ENCODE results near the gene CDC23. TPM values are rescaled to one million over a fixed set of nuclear protein-coding genes. Genes with fewer than 3 reads are reported as not detected.

CDC23 gene
- total RNA-seq, 1 experiment from 2014 or later = 41.3 TPM

DNA sequence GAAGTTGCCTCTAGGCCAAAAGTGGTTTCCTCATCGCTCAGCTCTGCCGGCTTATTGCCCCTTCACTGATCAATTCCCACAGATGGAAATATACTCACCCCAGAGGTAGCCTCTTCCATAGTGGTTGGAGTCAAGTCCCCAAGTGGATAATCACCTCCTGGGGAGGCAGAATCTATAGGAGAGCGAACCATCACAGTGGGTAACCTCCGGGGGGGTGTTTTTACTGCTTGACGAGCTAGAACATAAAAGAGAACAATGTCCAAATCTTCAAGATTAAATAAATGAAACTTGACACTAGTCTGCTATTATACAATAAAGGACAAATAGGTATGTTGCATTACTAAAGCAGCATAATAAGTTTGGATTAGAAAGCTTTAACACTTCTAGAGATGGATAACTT lies 44.0 kb downstream of the CDC23 start:
- no peak overlapping the region for H3K9ac ChIP-seq (ENCODE audit: extremely low read depth, insufficient read length, low read length)

More for the DNA sequence above, 44.0 kb downstream of the CDC23 start:
- H3K56ac ChIP-seq (ENCODE audit: insufficient read length, low read depth, low read length) = no peak overlapping the region
- Mint-ChIP-seq H3K36me3 (ENCODE audit: insufficient read depth in 1 of 3, low read depth in 3 of 3) (peaks cover 50 to 96% (median 92%) of the 10 kb centered on the region in 3 experiments; a peak in 6 of 7 replicates), H3K4me1 (no peaks in the 10 kb centered on the region), H3K4me3 (no peak overlapping the region), H3K27me3 (ENCODE audit: low read depth) (no peaks in the 10 kb centered on the region), H3K9me3 (no peaks in the 10 kb centered on the region), H3K27ac (no peak overlapping the region)
- no peak overlapping the region for H4K5ac ChIP-seq (ENCODE audit: insufficient read length, low read depth, low read length)
- H3T11ph ChIP-seq (ENCODE audit: low read length) = no peak overlapping the region
- H3K27ac ChIP-seq (ENCODE audit: insufficient read length, low read depth, low read length) = no peak overlapping the region
- H2BK12ac ChIP-seq (ENCODE audit: insufficient read length, low read depth, low read length) = no peak overlapping the region
- H4K8ac ChIP-seq (replicated peaks; ENCODE audit: insufficient read length, low read depth, low read length) = no peak overlapping the region
- H3K4me1 ChIP-seq (ENCODE audit: insufficient read depth, low read length) = no peaks in the 10 kb centered on the region
- no peak overlapping the region for H2BK5ac ChIP-seq (ENCODE audit: insufficient read length, low read length)
- H3K79me2 ChIP-seq (ENCODE audit: insufficient read depth, low read length) = no peaks in the 10 kb centered on the region
- WGBS (ENCODE audit: extremely low coverage, insufficient read length, low lambda C conversion rate) = no CpG with 5 or more reads among the region's 5 CpGs
- no peak overlapping the region for H3K18ac ChIP-seq (ENCODE audit: insufficient read length, low read depth, low read length)
- no peaks in the 10 kb centered on the region for H4K20me1 ChIP-seq (ENCODE audit: control insufficient read depth, insufficient read depth, insufficient read length)
- no peak overlapping the region for H3K4ac ChIP-seq (ENCODE audit: low read depth, low read length)
- no peaks in the 10 kb centered on the region for H3K79me1 ChIP-seq (ENCODE audit: insufficient read depth, low read depth, low read length, poor library complexity, severe bottlenecking)
- H3K27me3 ChIP-seq (ENCODE audit: insufficient read depth, low read length) = no peaks in the 10 kb centered on the region
- no peak overlapping the region for H2AK5ac ChIP-seq (ENCODE audit: insufficient read length, low read length)
- no peak overlapping the region for H2AFZ ChIP-seq (ENCODE audit: low read length)
- H2BK15ac ChIP-seq (ENCODE audit: low read depth, low read length) = no peak overlapping the region
- DNase-seq = no peak
- no peaks in the 10 kb centered on the region for H3K9me3 ChIP-seq (ENCODE audit: control insufficient read depth, low read depth, low read length)
- H3K4me2 ChIP-seq (ENCODE audit: insufficient read depth, insufficient read length, low read length) = no peak overlapping the region
- H4K91ac ChIP-seq (ENCODE audit: insufficient read length, low read depth, low read length) = no peak overlapping the region
- TF ChIP-seq, protein P1, sequence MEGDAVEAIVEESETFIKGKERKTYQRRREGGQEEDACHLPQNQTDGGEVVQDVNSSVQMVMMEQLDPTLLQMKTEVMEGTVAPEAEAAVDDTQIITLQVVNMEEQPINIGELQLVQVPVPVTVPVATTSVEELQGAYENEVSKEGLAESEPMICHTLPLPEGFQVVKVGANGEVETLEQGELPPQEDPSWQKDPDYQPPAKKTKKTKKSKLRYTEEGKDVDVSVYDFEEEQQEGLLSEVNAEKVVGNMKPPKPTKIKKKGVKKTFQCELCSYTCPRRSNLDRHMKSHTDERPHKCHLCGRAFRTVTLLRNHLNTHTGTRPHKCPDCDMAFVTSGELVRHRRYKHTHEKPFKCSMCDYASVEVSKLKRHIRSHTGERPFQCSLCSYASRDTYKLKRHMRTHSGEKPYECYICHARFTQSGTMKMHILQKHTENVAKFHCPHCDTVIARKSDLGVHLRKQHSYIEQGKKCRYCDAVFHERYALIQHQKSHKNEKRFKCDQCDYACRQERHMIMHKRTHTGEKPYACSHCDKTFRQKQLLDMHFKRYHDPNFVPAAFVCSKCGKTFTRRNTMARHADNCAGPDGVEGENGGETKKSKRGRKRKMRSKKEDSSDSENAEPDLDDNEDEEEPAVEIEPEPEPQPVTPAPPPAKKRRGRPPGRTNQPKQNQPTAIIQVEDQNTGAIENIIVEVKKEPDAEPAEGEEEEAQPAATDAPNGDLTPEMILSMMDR (conservative IDR thresholded peaks at IDR 0.05) = no peak
- no peak overlapping the region for H2BK20ac ChIP-seq (ENCODE audit: low read depth, low read length, poor library complexity, severe bottlenecking)
- H3K14ac ChIP-seq (ENCODE audit: insufficient read depth, low read length) = no peak overlapping the region
- no peak overlapping the region for H2BK120ac ChIP-seq (ENCODE audit: low read depth, low read length, poor library complexity, severe bottlenecking)
- H3K23ac ChIP-seq (ENCODE audit: insufficient read length, low read depth, low read length) = no peak overlapping the region
- H3K23me2 ChIP-seq (ENCODE audit: insufficient read length, low read depth, low read length, poor library complexity, severe bottlenecking) = no peaks in the 10 kb centered on the region

Measured in H9 (cell line).